Endothelial cell of umbilical vein (primary cell): ENCODE results near the gene NTF4. TPM values are rescaled to one million over a fixed set of nuclear protein-coding genes. Genes with fewer than 3 reads are reported as not detected.

Source experiments
- BruUV-seq: library from RNA; stranded (reverse); fragments of 400-500 nt; replicated peaks from 2 replicates; lab custom pipeline; 2021; lab: Mats Ljungman, UMichigan
- CTCF ChIA-PET: fragments of 300-600, 350-600 bp; sonication (Branson Sonifier 250); formaldehyde crosslinking; loops from one replicate; lab custom pipeline; 2021; ENCODE audit warnings: antibody characterized with exemption, inconsistent platforms; lab: Charles Lee
- POLR2A ChIA-PET: fragments of 300-600, 350-600 bp; sonication (Branson Sonifier 250); formaldehyde crosslinking; loops from one replicate; lab custom pipeline; 2021; ENCODE audit warnings: antibody characterized with exemption, inconsistent platforms; lab: Charles Lee
- DNase-seq: peaks from one replicate; pipeline ENCODE4 v3.0.0-alpha.2; 2011; ENCODE audit warnings: low read depth, low spot score
- FAIRE-seq: peaks from 2 replicates; lab custom pipeline; 2011; peaks lifted over from hg19 to GRCh38; lab: Jason Lieb, UNC
- H2AFZ ChIP-seq: 2 replicates; pipeline ENCODE4 v1.6.0; 2012; ENCODE audit warnings: low read depth, low read length, control low read depth, inconsistent platforms
- H3K27ac ChIP-seq: 2 replicates; pipeline ENCODE4 v1.5.1; 2011; ENCODE audit warnings: low read depth, mild to moderate bottlenecking, control low read depth, low read length, moderate library complexity; ENCODE audit not compliant: insufficient read depth
- H3K27me3 ChIP-seq, 2 experiments: 2 replicates each; pipeline versions ENCODE4 v1.6.0 to v1.6.1; 2011; ENCODE audit warnings: low read length in 2 of 2, mixed read lengths in 1 of 2; ENCODE audit not compliant: control insufficient read depth in 2 of 2, insufficient read depth in 2 of 2
- H3K36me3 ChIP-seq, 2 experiments: 2 replicates in 1 of 2; 3 replicates in 1 of 2; pipeline ENCODE4 v1.5.1; 2011; ENCODE audit warnings: low read length in 2 of 2, mild to moderate bottlenecking in 1 of 2, moderate library complexity in 1 of 2; ENCODE audit not compliant: control insufficient read depth in 2 of 2, insufficient read depth in 2 of 2; ENCODE audit errors: extremely low read depth in 1 of 2
- H3K4me1 ChIP-seq: 3 replicates; pipeline ENCODE4 v1.5.1; 2011; ENCODE audit warnings: mild to moderate bottlenecking, low read length; ENCODE audit not compliant: control insufficient read depth, insufficient read depth; ENCODE audit errors: extremely low read depth
- H3K4me2 ChIP-seq: 2 replicates; pipeline ENCODE4 v1.6.1; 2011; ENCODE audit warnings: low read length, control low read depth, mixed read lengths; ENCODE audit not compliant: insufficient read depth
- H3K4me3 ChIP-seq, 3 experiments: fragments of 200-600 bp in 1 of 3; sonication (generic), shearing (Covaris generic) in 1 of 3; replicated peaks in 1 of 3; 2 replicates each; pipeline ENCODE4 v1.5.1; 2011 to 2016; ENCODE audit warnings: control low read depth in 3 of 3, low read length in 3 of 3, mild to moderate bottlenecking in 2 of 3, inconsistent platforms in 1 of 3, low read depth in 1 of 3, moderate library complexity in 1 of 3; ENCODE audit not compliant: insufficient read depth in 1 of 3
- H3K79me2 ChIP-seq: 2 replicates; pipeline ENCODE4 v1.6.0; 2012; ENCODE audit warnings: low read length, inconsistent platforms; ENCODE audit not compliant: control insufficient read depth, insufficient read depth
- H3K9ac ChIP-seq: replicated peaks from 2 replicates; pipeline ENCODE3; 2011; ENCODE audit warnings: low read length, control low read depth; ENCODE audit not compliant: insufficient read depth; ENCODE audit errors: extremely low read depth
- H3K9me1 ChIP-seq: replicated peaks from 3 replicates; pipeline ENCODE4 v1.6.0; 2011; ENCODE audit warnings: mild to moderate bottlenecking, low read length; ENCODE audit not compliant: control insufficient read depth, insufficient read depth; ENCODE audit errors: extremely low read depth
- H3K9me3 ChIP-seq: replicated peaks from 2 replicates; pipeline ENCODE4 v1.5.1; 2012; ENCODE audit warnings: low read length, inconsistent platforms; ENCODE audit not compliant: control insufficient read depth, insufficient read depth
- H4K20me1 ChIP-seq: replicated peaks from 2 replicates; pipeline ENCODE3; 2011; ENCODE audit warnings: mild to moderate bottlenecking, low read length; ENCODE audit not compliant: control insufficient read depth, insufficient read depth; ENCODE audit errors: extremely low read depth
- EZH2 ChIP-seq: IDR thresholded peaks from 2 replicates; pipeline ENCODE4 v1.6.1; 2012; ENCODE audit warnings: borderline replicate concordance, low read depth, mild to moderate bottlenecking, moderate library complexity, low read length, inconsistent platforms; ENCODE audit not compliant: severe bottlenecking
- GATA2 ChIP-seq: IDR thresholded peaks from 2 replicates; pipeline ENCODE4 v1.7.0; 2011; ENCODE audit warnings: low read depth, mild to moderate bottlenecking, moderate library complexity, mixed read lengths, low read length; ENCODE audit not compliant: insufficient read length, insufficient read depth
- JUN ChIP-seq: IDR thresholded peaks from 2 replicates; pipeline ENCODE4 v1.6.1; 2011; ENCODE audit warnings: borderline replicate concordance, low read depth; ENCODE audit not compliant: insufficient read length, insufficient read depth
- MYC ChIP-seq: IDR thresholded peaks from one replicate; pipeline ENCODE4 v1.6.1; 2011; ENCODE audit warnings: mild to moderate bottlenecking, low read depth, low read length
- POLR2AphosphoS5 ChIP-seq: IDR thresholded peaks from 2 replicates; pipeline ENCODE4 v1.6.1; 2012; ENCODE audit warnings: low read depth, mild to moderate bottlenecking, control low read depth, low read length, moderate library complexity; ENCODE audit not compliant: insufficient read depth
- dilution Hi-C: fragments of 300-500 bp; cut with MboI; formaldehyde crosslinking; loops from one replicate; pipeline ENCODE4 v1.15.0; 2019; ENCODE audit warnings: low sequenced_read_pairs; ENCODE audit not compliant: extremely low pct_ligation_motif_present
- intact Hi-C: fragments of 100-400 bp; cut with micrococcal nuclease; formaldehyde crosslinking; loops from one replicate; pipeline ENCODE4 v1.10.0; 2022
- polyA plus RNA-seq, 4 experiments: library from polyadenylated mRNA; depleted of rRNA in 3 of 4; stranded (reverse) in 3 of 4; unstranded in 1 of 4; fragments of >200 nt; gene quantifications; 2 replicates each; pipeline versions ENCODE4 v1.2.1 to v1.2.3, GENCODE V29; 2011 to 2012; ENCODE audit warnings: missing spikeins in 1 of 4
- total RNA-seq: library from RNA; stranded (reverse); gene quantifications from 2 replicates; pipeline ENCODE4 v1.2.3, GENCODE V29; 2021
- TF ChIP-seq, protein P1 (sequence below), 2 donors: IDR thresholded peaks; 1 replicate in 1 of 2; 2 replicates in 1 of 2; pipeline ENCODE4 v1.5.1; 2011; ENCODE audit warnings: low read length in 2 of 2, mild to moderate bottlenecking in 2 of 2, moderate library complexity in 2 of 2, control low read depth in 1 of 2, inconsistent platforms in 1 of 2, low read depth in 1 of 2; ENCODE audit not compliant: insufficient read depth in 1 of 2; ENCODE audit errors: extremely low read depth in 1 of 2

The NTF4 gene
- total and polyA plus RNA-seq, 2 donors (not counting 3 experiments of a cell fraction or from before 2014, with no cell fraction given), result not detected

DNA sequence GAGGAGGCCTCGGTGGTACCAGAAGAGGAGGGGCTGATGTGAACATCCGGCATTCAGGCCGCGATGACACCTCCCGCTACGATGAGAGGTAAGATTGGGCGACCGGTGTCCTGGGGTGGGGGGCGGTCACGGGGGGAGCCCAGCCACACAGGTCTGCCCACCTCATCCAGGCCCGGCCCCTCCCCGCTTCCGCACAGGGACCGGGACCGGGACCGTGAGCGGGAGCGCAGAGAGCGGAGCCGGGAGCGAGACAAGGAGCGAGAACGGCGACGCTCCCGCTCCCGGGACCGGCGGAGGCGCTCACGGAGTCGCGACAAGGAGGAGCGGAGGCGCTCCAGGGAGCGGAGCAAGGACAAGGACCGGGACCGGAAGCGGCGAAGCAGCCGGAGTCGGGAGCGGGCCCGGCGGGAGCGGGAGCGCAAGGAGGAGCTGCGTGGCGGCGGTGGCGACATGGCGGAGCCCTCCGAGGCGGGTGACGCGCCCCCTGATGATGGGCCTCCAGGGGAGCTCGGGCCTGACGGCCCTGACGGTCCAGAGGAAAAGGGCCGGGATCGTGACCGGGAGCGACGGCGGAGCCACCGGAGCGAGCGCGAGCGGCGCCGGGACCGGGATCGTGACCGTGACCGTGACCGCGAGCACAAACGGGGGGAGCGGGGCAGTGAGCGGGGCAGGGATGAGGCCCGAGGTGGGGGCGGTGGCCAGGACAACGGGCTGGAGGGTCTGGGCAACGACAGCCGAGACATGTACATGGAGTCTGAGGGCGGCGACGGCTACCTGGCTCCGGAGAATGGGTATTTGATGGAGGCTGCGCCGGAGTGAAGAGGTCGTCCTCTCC is 43.2 kb upstream of the NTF4 start:
- Histone ChIP-seq H3K4me2 (no peak overlapping the region), H3K27me3 (no peaks in the 10 kb centered on the region), H3K4me3 (no peak overlapping the region), H3K36me3 (peaks cover 19 to 53% of the 10 kb centered on the region in 2 experiments), H3K9ac (no peak overlapping the region), H4K20me1 (no peaks in the 10 kb centered on the region), H3K4me1 (no peaks in the 10 kb centered on the region), H3K9me3 (no peaks in the 10 kb centered on the region), H2AFZ (no peak overlapping the region), H3K9me1 (no peaks in the 10 kb centered on the region), H3K79me2 (no peaks in the 10 kb centered on the region), H3K27ac (no peak overlapping the region)
- dilution Hi-C loops (no loop called here), intact Hi-C loops (no loop called here)
- ChIA-PET POLR2A (no interaction called here), CTCF (interaction anchor here (2.5 kb wide), 1 partner anchor 10 kb away, joined by 15 read pairs; no protein-coding TSS in a partner anchor)
- DNase-seq, result no peak
- FAIRE-seq, result no peak
- BruUV-seq, result no TSS peak
- no peak for TF ChIP-seq JUN
- no peak for TF ChIP-seq GATA2
- no peak for TF ChIP-seq EZH2
- TF ChIP-seq POLR2AphosphoS5, result no peak
- no peak for TF ChIP-seq MYC
- TF ChIP-seq, protein P1, sequence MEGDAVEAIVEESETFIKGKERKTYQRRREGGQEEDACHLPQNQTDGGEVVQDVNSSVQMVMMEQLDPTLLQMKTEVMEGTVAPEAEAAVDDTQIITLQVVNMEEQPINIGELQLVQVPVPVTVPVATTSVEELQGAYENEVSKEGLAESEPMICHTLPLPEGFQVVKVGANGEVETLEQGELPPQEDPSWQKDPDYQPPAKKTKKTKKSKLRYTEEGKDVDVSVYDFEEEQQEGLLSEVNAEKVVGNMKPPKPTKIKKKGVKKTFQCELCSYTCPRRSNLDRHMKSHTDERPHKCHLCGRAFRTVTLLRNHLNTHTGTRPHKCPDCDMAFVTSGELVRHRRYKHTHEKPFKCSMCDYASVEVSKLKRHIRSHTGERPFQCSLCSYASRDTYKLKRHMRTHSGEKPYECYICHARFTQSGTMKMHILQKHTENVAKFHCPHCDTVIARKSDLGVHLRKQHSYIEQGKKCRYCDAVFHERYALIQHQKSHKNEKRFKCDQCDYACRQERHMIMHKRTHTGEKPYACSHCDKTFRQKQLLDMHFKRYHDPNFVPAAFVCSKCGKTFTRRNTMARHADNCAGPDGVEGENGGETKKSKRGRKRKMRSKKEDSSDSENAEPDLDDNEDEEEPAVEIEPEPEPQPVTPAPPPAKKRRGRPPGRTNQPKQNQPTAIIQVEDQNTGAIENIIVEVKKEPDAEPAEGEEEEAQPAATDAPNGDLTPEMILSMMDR (IDR thresholded peaks at IDR 0.05; ENCODE audit: extremely low read depth in 1 of 2, insufficient read depth in 1 of 2, low read depth in 1 of 2, low read length in 2 of 2), result no peak
